Measurements from ENCODE around the gene ZNF605. TPM values are rescaled to one million over a fixed set of nuclear protein-coding genes. Genes with fewer than 3 reads are reported as not detected.
A peak's percentile ranks its signal among the peaks of the same experiment; 100 is the strongest.

Gene ZNF605
- polyA plus RNA-seq, 3 donors = 0.32 to 1.9 (median 0.80) TPM

- Histone ChIP-seq H3K4me2 (replicated peaks; ENCODE audit: extremely low read depth, low read length, poor library complexity, severe bottlenecking) (peak within 1 kb of the TSS; percentile 78), H3K4me1 (ENCODE audit: control insufficient read depth in 1 of 2, insufficient read depth in 2 of 2, low read length in 2 of 2) (peaks cover 10 to 15% of the 10 kb centered on the region in 2 donors), H3K27me3 (ENCODE audit: control insufficient read depth in 2 of 2, insufficient read depth in 2 of 2, low read length in 2 of 2) (no peaks in the 10 kb centered on the region), H3K4me3 (replicated peaks in 1 of 3; ENCODE audit: low read depth in 2 of 3, low read length in 3 of 3) (peak within 1 kb of the TSS; percentile 85 to 92 (median 86)), H3K36me3 (replicated peaks in 1 of 2; ENCODE audit: control insufficient read depth in 1 of 2, insufficient read depth in 2 of 2, low read length in 2 of 2) (peaks cover 6 to 21% of the 10 kb centered on the region in 2 donors), H3K27ac (ENCODE audit: low read depth in 1 of 2, low read length in 2 of 2) (peak within 1 kb of the TSS; percentile 89 to 99), H3K9ac (ENCODE audit: insufficient read depth, low read length, poor library complexity, severe bottlenecking) (peak within 1 kb of the TSS; percentile 95), H3K9me3 (replicated peaks in 1 of 2; ENCODE audit: control insufficient read depth in 1 of 2, insufficient read depth in 1 of 2, low read length in 2 of 2) (peaks cover 16 to 45% of the 10 kb centered on the region in 2 donors), H3K79me2 (ENCODE audit: insufficient read depth, low read length) (peaks cover 36% of the 10 kb centered on the region), H2AFZ (ENCODE audit: insufficient read depth, low read depth, low read length, poor library complexity, severe bottlenecking) (peak within 1 kb of the TSS; percentile 98), H4K20me1 (ENCODE audit: insufficient read depth, low read length) (peaks cover 2% of the 10 kb centered on the region)
- Mint-ChIP-seq H3K4me1 (peaks cover 19% of the 10 kb centered on the region), H3K4me3 (peak within 1 kb of the TSS; percentile 97 to 98), H3K27ac (peak within 1 kb of the TSS; percentile 98 to 100 (median 99)), H3K36me3 (peaks cover 17 to 30% of the 10 kb centered on the region in 2 donors), H3K27me3 (ENCODE audit: low read depth in 3 of 3) (peaks cover 3 to 10% (median 8%) of the 10 kb centered on the region in 3 donors), H3K9me3 (peaks cover 23 to 55% (median 37%) of the 10 kb centered on the region in 7 donors)
- TF ChIP-seq, protein P1, sequence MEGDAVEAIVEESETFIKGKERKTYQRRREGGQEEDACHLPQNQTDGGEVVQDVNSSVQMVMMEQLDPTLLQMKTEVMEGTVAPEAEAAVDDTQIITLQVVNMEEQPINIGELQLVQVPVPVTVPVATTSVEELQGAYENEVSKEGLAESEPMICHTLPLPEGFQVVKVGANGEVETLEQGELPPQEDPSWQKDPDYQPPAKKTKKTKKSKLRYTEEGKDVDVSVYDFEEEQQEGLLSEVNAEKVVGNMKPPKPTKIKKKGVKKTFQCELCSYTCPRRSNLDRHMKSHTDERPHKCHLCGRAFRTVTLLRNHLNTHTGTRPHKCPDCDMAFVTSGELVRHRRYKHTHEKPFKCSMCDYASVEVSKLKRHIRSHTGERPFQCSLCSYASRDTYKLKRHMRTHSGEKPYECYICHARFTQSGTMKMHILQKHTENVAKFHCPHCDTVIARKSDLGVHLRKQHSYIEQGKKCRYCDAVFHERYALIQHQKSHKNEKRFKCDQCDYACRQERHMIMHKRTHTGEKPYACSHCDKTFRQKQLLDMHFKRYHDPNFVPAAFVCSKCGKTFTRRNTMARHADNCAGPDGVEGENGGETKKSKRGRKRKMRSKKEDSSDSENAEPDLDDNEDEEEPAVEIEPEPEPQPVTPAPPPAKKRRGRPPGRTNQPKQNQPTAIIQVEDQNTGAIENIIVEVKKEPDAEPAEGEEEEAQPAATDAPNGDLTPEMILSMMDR (IDR thresholded peaks at IDR 0.05) = no peak
- WGBS (ENCODE audit: insufficient coverage) = under 1% methylated on average over 83 of the region's 84 CpGs
- intact Hi-C loops (cut with micrococcal nuclease) = loop anchor here (1.0 to 10.0 kb wide), 6 partner anchors 21 to 195 kb away; partner anchors contain the start of genes ZNF140 (in 2 of the 2), ANKLE2 (in 1 of the 2) and GOLGA3 (in 1 of the 2)
- peak; percentile 98 to 99 (median 99) for DNase-seq
These were observed 68.4 kb downstream of the ZNF605 start, which contains the start of gene CHFR for GRCh38 chr12:132887513-132888351. TSS of gene CHFR (minus strand) at chr12:132887605. CDS start at chr12:132887328, 277 bp downstream.

Data from CD14-positive monocyte (primary cell).